ENCODE results near the gene ERC2. TPM values are rescaled to one million over a fixed set of nuclear protein-coding genes. Genes with fewer than 3 reads are reported as not detected.

Gene ERC2
- total and polyA plus RNA-seq, 7 donors: 0.52 to 5.7 (median 1.2) TPM; not detected in 2

DNA sequence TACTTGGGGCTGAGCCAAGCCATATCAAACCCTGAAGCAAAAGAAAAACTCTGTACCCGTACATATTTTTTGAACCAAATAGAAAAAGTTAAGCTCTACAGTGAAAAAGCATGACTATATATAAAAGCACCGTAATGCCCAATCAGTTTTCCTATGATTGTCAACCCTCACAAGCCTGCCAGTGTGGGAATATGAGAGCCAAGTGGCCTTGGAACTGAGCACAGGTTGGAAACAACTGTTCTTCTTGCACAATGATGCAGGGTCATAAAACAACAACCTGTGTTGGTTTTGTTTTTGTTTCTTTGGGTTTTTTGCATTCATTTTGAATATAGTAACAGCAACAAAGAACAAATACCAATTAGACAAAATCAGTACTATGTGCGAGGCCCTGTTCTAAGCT is 3.5 kb upstream of the ERC2 start:
- 79 to 93% methylated on average over 3 of the region's 3 CpGs for WGBS, 2 donors
- TF ChIP-seq POLR2AphosphoS5 (IDR thresholded peaks at IDR 0.05): no peak
- no peak for TF ChIP-seq POLR2A (IDR thresholded peaks at IDR 0.05)
- TF ChIP-seq, protein P1, sequence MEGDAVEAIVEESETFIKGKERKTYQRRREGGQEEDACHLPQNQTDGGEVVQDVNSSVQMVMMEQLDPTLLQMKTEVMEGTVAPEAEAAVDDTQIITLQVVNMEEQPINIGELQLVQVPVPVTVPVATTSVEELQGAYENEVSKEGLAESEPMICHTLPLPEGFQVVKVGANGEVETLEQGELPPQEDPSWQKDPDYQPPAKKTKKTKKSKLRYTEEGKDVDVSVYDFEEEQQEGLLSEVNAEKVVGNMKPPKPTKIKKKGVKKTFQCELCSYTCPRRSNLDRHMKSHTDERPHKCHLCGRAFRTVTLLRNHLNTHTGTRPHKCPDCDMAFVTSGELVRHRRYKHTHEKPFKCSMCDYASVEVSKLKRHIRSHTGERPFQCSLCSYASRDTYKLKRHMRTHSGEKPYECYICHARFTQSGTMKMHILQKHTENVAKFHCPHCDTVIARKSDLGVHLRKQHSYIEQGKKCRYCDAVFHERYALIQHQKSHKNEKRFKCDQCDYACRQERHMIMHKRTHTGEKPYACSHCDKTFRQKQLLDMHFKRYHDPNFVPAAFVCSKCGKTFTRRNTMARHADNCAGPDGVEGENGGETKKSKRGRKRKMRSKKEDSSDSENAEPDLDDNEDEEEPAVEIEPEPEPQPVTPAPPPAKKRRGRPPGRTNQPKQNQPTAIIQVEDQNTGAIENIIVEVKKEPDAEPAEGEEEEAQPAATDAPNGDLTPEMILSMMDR (IDR thresholded peaks at IDR 0.05): no peak
- no peak for TF ChIP-seq EP300 (IDR thresholded peaks at IDR 0.05)
- intact Hi-C loops (cut with DNase I): no loop called here
- Histone ChIP-seq H3K4me1 (peaks cover 0 to 18% (median 12%) of the 10 kb centered on the region in 4 donors), H3K36me3 (no peaks in the 10 kb centered on the region), H3K4me3 (no peak overlapping the region), H3K27me3 (peaks cover 0 to 14% (median 14%) of the 10 kb centered on the region in 3 donors), H3K27ac (no peak overlapping the region), H3K9me3 (no peaks in the 10 kb centered on the region)
- DNase-seq: no peak

DNA sequence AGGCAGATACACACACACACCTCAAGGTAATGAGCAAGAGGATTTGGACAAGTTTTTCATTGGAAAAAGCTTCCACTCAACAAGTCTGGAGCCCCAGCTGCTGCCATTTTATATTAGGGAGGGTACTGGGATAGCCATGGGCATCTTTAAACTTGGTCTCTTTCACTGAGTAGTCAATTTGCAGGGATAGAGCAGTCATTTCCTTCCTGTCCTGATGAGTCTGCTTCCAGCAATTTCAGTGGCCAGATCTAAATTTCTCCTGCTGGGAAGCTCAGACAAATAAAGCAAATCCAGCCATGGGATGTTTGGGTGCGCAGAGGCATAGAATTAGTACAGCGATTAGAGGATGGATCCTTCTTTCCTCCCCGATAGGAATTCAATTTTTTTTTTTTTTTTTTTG is 874 bp upstream of the ERC2 start:
- Histone ChIP-seq H3K27ac (no peak overlapping the region), H3K4me3 (no peak overlapping the region), H3K4me1 (peaks cover 0 to 18% (median 13%) of the 10 kb centered on the region in 4 donors), H3K27me3 (peaks cover 3 to 32% (median 25%) of the 10 kb centered on the region in 3 donors), H3K9me3 (no peaks in the 10 kb centered on the region), H3K36me3 (no peaks in the 10 kb centered on the region)
- intact Hi-C loops (cut with DNase I): no loop called here
- TF ChIP-seq EP300 (IDR thresholded peaks at IDR 0.05) (no peak), POLR2A (IDR thresholded peaks at IDR 0.05) (no peak), POLR2AphosphoS5 (IDR thresholded peaks at IDR 0.05) (no peak)
- TF ChIP-seq, protein P1 (IDR thresholded peaks at IDR 0.05): no peak
- WGBS, 2 donors: 95 to 97% methylated on average over 3 of the region's 3 CpGs
- DNase-seq: no peak

DNA sequence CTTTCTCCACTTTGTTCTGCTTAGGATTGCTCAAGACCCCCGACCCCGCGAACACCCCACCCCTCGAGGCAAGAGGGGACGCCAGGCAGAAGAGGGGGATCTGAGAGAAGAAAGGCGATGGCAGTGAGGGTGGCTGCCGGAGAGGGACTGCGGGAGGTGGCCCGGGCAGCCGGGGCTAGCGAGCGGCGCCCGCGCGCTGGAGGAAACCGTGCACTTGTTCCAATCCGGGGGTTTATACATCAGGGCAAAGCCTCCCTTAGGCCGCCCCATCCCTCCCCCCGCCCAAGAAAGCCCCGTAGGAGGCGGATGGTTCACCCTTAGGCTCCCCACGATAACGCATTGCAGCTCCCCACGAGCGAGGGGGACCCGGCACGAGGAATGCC is 475 bp downstream of the ERC2 start:
- WGBS, 2 donors: 3% methylated on average over 27 to 28 of the region's 28 CpGs
- TF ChIP-seq POLR2AphosphoS5 (IDR thresholded peaks at IDR 0.05): no peak

DNA sequence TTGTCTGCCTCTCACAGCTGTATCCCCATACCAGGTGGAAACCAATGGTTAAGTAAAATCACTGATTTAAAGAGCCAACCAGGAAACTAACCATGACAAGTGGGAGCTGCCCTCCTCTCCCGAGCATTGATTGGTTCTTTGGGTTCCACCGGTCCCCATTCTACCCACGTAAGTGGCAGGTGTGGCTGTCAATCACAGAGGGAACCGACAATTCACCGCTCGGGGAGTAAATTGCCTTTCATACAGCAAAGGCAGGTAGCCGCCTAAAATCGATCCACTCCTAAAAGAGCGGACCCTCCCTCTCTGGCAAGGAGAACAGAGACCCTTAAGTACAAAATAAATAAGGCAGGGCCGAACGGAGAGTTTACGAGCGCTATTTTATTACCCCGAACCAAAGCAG is 1.2 kb downstream of the ERC2 start:
- Histone ChIP-seq H3K9me3 (no peaks in the 10 kb centered on the region), H3K4me3 (peak overlapping the region in 3 of 4 donors; percentile 43 to 56 (median 53)), H3K27ac (no peak overlapping the region), H3K4me1 (peaks cover 0 to 18% (median 13%) of the 10 kb centered on the region in 4 donors), H3K27me3 (peaks cover 3 to 34% (median 25%) of the 10 kb centered on the region in 3 donors), H3K36me3 (no peaks in the 10 kb centered on the region)
- WGBS, 2 donors: 1 to 3% methylated on average over 14 of the region's 14 CpGs
- intact Hi-C loops (cut with DNase I): no loop called here
- TF ChIP-seq EP300 (IDR thresholded peaks at IDR 0.05) (no peak), POLR2AphosphoS5 (IDR thresholded peaks at IDR 0.05) (no peak), POLR2A (IDR thresholded peaks at IDR 0.05) (no peak)
- TF ChIP-seq, protein P1 (IDR thresholded peaks at IDR 0.05): no peak
- no peak for DNase-seq

More for the DNA sequence above, 475 bp downstream of the ERC2 start:
- Histone ChIP-seq H3K27me3 (peaks cover 3 to 34% (median 25%) of the 10 kb centered on the region in 3 donors), H3K4me3 (peak overlapping the region; percentile 26 to 56 (median 48)), H3K36me3 (no peaks in the 10 kb centered on the region), H3K9me3 (no peaks in the 10 kb centered on the region), H3K27ac (no peak overlapping the region), H3K4me1 (peaks cover 0 to 18% (median 13%) of the 10 kb centered on the region in 4 donors)
- DNase-seq: no peak
- intact Hi-C loops (cut with DNase I): no loop called here

DNA sequence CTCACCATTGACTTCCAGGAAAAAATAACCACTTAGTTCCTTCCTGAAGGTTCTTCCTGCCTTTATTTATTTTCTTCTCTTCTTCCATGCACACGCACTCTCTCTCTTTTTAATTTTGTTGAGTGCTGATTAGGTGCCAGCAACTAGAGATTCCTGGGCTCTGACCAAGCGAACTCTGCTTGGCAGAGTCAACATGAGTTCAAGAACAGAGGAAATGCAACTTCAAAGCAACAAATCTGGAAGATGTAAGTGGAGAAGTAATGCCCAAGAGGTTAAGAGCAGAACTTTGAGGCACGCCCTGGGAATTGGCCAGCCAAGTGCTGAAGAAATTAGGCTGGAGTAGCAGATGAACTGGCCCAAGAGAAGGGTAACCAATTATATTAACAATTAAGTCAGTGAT is 8.5 kb downstream of the ERC2 start:
- intact Hi-C loops (cut with DNase I): no loop called here
- 70 to 83% methylated on average over 3 of the region's 3 CpGs for WGBS, 2 donors
- Histone ChIP-seq H3K27me3 (peaks cover 0 to 13% (median 0%) of the 10 kb centered on the region in 3 donors), H3K27ac (no peak overlapping the region), H3K4me3 (no peak overlapping the region), H3K36me3 (no peaks in the 10 kb centered on the region), H3K4me1 (no peaks in the 10 kb centered on the region), H3K9me3 (no peaks in the 10 kb centered on the region)
- DNase-seq: no peak
- TF ChIP-seq EP300 (IDR thresholded peaks at IDR 0.05) (no peak), POLR2A (IDR thresholded peaks at IDR 0.05) (no peak), POLR2AphosphoS5 (IDR thresholded peaks at IDR 0.05) (no peak)
- TF ChIP-seq, protein P1 (IDR thresholded peaks at IDR 0.05): no peak
